ENCODE results near the gene NSD1. TPM values are rescaled to one million over a fixed set of nuclear protein-coding genes. Genes with fewer than 3 reads are reported as not detected.

The NSD1 gene
- total and polyA plus RNA-seq, 9 of the 15 experiments (the other 6 are each of a cell fraction or from before 2014, with no cell fraction given), result 3.8 to 51.0 (median 24.7) TPM

GRCh38 chr5:177134697-177135225, 1.2 kb downstream of the NSD1 start (continued):
- TF ChIP-seq ETV6 (IDR thresholded peaks at IDR 0.05; ENCODE audit: borderline replicate concordance in 1 of 2, low read depth in 2 of 2, low read length in 1 of 2) (no peak), ETV6 (CRISPR knock-in tag; IDR thresholded peaks at IDR 0.05; ENCODE audit: borderline replicate concordance) (no peak), UBTF (IDR thresholded peaks at IDR 0.05; ENCODE audit: borderline replicate concordance in 1 of 2, low read depth in 2 of 2, low read length in 2 of 2) (no peak), RFX7 (CRISPR knock-in tag; IDR thresholded peaks at IDR 0.05) (no peak)

- 90% methylated on average over 2 of the region's 2 CpGs for WGBS (ENCODE audit: insufficient coverage, low coverage, missing lambda C conversion rate)
- no peak for ATAC-seq
- no peaks in the 10 kb centered on the region for H3K9me1 ChIP-seq (ENCODE audit: control insufficient read depth, insufficient read depth, low read length)
- no peaks in the 10 kb centered on the region for H3K9me3 ChIP-seq (replicated peaks; ENCODE audit: control insufficient read depth, insufficient read depth, low read depth, low read length)
- ChIA-PET POLR2A (interaction anchor here (0.9 kb wide), 1 partner anchor 11 kb away, joined by 3 read pairs; no protein-coding TSS in a partner anchor), CTCF (ENCODE audit: low intra/inter-chr PET ratio) (no interaction called here)
- no peak overlapping the region for H3K27ac ChIP-seq (ENCODE audit: extremely low read depth, low read depth, low read length)
- DNase-seq (ENCODE audit: extremely low read depth in 1 of 4, low spot score in 3 of 4), result no peak
- no peak overlapping the region for H2AFZ ChIP-seq (ENCODE audit: low read depth, low read length)
- H3K36me3 ChIP-seq (ENCODE audit: control insufficient read depth, insufficient read depth, low read length), result peaks cover 84% of the 10 kb centered on the region
- no peak for FAIRE-seq
- H3K79me2 ChIP-seq (ENCODE audit: control insufficient read depth, insufficient read depth, low read length), result peaks cover 90% of the 10 kb centered on the region
- intact Hi-C loops (cut with micrococcal nuclease) (no loop called here), in situ Hi-C loops (cut with MboI) (no loop called here)
- H4K20me1 ChIP-seq (replicated peaks; ENCODE audit: control insufficient read depth, insufficient read depth, low read length), result 0 out of 2 replicates have a peak, but pooled peaks cover 3% of the 10 kb centered on the region
- BruUV-seq (replicated peaks), result TSS peak; percentile 6
- no peaks in the 10 kb centered on the region for H3K27me3 ChIP-seq (ENCODE audit: control insufficient read depth in 2 of 2, insufficient read depth in 2 of 2, low read length in 2 of 2)
- TF ChIP-seq ZNF146 (CRISPR knock-in tag; IDR thresholded peaks at IDR 0.05; ENCODE audit: unreplicated experiment), result no peak
- peak; percentile 51 for TF ChIP-seq CEBPB (tag; IDR thresholded peaks at IDR 0.05)
- no peak for TF ChIP-seq CEBPG (CRISPR knock-in tag; IDR thresholded peaks at IDR 0.05)
- peak in 1 of 2 experiments; percentile 33; a peak in 1 of 4 replicates for TF ChIP-seq CEBPG (tag; conservative IDR thresholded peaks at IDR 0.05 in 1 of 2, IDR thresholded peaks at IDR 0.05 in 1 of 2)
- H3K4me3 ChIP-seq, result no peak overlapping the region
- no peak overlapping the region for H3K4me2 ChIP-seq (ENCODE audit: insufficient read depth, low read length)
- H3K4me1 ChIP-seq (replicated peaks in 1 of 2; ENCODE audit: control insufficient read depth in 2 of 2, insufficient read depth in 2 of 2, low read length in 2 of 2), result peaks cover 0 to 15% of the 10 kb centered on the region in 2 experiments; a peak in 4 of 5 replicates
- no peak overlapping the region for H3K9ac ChIP-seq (ENCODE audit: insufficient read depth in 1 of 2, low read depth in 2 of 2, low read length in 2 of 2)
Measured at GRCh38 chr5:177140312-177140711, 6.7 kb downstream of the NSD1 start.

Data from K562 (cell line).